GM13976 (cell line): ENCODE measurements around the gene HPN.

Experiments
- DNase-seq: peaks from one replicate; pipeline ENCODE4 v3.0.0; 2012; ENCODE audit warnings: low spot score
- in situ Hi-C: fragments of 300-500 bp; cut with MboI; formaldehyde crosslinking; loops from one replicate; pipeline ENCODE4 v1.12.0; 2022; ENCODE audit warnings: low sequenced_read_pairs, mixed read lengths, inconsistent platforms; ENCODE audit not compliant: unreplicated experiment
- TF ChIP-seq, protein P1 (sequence below): IDR thresholded peaks from 2 replicates; pipeline ENCODE4 v1.5.1; 2012; ENCODE audit warnings: borderline replicate concordance, mild to moderate bottlenecking; ENCODE audit not compliant: insufficient read depth; ENCODE audit errors: extremely low read depth, missing control alignments, control extremely low read depth

HPN gene

DNA sequence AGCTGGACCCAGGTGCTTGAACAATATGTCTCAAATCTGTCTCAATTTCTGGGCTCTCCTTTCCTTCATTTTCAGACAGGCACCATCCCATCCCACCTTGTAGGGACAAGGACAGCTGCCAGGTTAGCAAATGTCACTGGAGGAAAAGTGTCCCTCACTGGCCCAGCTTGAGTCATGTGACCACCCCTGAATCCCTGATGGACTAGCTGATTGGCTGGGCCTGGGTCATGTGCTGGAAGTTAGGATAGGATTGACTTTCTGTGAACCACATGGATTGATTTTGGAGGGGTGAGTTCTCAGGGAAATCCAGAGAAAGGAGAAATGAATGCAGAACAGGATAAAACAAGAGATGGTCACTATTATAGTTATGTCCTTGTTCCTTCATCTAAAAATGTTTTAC lies 45.9 kb downstream of the HPN start:
- in situ Hi-C loops = no loop called here
- TF ChIP-seq, protein P1, sequence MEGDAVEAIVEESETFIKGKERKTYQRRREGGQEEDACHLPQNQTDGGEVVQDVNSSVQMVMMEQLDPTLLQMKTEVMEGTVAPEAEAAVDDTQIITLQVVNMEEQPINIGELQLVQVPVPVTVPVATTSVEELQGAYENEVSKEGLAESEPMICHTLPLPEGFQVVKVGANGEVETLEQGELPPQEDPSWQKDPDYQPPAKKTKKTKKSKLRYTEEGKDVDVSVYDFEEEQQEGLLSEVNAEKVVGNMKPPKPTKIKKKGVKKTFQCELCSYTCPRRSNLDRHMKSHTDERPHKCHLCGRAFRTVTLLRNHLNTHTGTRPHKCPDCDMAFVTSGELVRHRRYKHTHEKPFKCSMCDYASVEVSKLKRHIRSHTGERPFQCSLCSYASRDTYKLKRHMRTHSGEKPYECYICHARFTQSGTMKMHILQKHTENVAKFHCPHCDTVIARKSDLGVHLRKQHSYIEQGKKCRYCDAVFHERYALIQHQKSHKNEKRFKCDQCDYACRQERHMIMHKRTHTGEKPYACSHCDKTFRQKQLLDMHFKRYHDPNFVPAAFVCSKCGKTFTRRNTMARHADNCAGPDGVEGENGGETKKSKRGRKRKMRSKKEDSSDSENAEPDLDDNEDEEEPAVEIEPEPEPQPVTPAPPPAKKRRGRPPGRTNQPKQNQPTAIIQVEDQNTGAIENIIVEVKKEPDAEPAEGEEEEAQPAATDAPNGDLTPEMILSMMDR = no peak
- DNase-seq = no peak

GRCh38 chr19:35088131-35088913 lies 46.8 kb downstream of the HPN start:
- in situ Hi-C loops = no loop called here
- TF ChIP-seq, protein P1 = no peak
- DNase-seq = no peak

GRCh38 chr19:35089554-35089953 lies 48.0 kb downstream of the HPN start:
- no peak for DNase-seq
- in situ Hi-C loops = no loop called here
- TF ChIP-seq, protein P1 = no peak

DNA sequence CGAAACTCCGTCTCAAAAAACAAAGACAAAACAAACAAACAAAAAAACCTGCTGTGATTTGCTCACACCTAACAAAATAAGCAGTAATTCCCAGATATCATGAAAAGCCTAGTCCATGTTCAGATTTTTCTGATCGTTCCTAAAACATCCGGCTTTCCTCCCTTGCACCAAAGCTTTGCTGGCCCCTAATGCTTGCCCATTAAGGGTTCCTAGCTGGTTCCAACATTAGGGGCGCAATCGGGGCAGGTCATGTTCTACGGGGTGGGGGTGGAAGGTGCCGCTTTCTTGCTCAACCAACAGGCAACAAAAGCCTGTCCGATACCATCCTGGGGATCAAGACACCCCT lies 48.6 kb downstream of the HPN start:
- TF ChIP-seq, protein P1 = no peak
- DNase-seq = no peak
- in situ Hi-C loops = no loop called here

DNA sequence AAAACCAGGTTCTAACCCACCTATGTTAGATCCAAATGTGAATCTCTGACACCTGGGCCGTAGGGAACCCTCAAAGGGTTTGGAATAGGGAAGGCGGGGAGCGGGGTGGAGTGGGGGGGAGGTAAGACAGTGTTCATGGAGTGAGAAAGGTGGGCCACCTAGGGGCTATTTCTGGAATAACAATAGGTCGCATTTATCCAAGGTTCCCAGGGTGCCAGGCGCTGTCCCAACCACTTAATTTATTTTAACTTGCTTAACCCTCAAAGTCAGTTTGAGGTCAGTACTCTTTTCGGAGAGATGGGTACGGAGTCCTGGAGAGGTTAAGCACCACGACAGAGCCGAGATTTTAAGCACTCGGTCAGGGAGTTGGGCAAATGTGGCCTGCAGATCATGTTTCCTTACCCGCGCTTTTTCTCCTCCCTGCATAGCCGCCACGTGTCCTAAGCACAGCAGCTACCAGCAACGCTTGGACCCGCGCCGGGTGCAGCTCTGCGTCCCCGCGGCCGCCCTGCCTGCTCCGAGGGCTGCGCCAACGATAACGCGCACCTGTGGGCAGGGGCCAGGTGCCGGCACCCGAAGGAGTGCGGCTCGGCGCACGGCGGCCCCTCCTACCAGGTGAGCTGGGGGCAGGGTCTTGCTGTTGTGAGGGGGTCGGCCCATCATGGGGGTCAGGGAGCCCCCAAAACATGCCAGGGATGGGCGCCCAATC lies 49.1 kb downstream of the HPN start:
- peak; percentile 82 for DNase-seq
- TF ChIP-seq, protein P1 = peak; percentile 41
- in situ Hi-C loops = no loop called here

DNA sequence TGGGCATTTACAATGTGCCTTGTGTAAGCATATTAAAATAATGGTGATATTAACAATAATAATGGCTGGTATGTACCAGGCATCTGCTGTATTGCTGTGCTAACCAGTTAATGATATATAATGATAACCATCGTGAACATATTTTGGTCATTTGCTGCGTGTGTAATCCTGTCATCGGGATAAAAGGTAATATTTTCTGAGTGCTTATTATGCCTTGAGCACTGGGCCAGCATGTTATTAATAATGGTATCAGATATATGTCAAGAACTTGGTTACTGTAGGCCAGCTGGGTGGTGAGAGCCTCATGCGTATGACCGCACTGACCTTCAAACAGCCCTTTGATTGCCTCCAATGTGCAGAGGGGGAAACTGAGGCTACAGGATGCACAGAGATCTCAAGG lies 51.9 kb downstream of the HPN start:
- in situ Hi-C loops = no loop called here
- TF ChIP-seq, protein P1 = no peak
- no peak for DNase-seq
